Measurements from ENCODE around the gene ST6GALNAC5.

DNA sequence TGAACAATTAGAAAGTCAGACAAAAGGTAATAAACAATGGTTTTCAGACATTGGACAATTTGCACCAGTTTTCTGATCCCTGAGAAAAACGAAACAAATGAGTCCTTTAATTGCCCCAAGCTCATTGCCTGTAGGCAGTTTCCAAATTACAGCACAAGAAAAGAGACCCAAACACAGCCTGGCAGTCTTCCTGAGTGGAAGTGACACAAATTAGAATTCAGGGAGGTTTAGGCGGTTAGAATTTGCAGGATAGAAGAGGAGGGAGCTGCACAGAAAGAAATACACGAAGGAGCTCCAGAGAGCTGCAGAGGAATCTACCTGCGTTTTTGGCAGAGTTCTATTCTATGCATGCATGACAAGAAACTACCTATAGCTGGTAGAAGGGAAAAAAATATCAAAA is 236.2 kb downstream of the ST6GALNAC5 start:
- TF ChIP-seq CTCF (IDR thresholded peaks at IDR 0.05), result no peak
- TF ChIP-seq ZFX (IDR thresholded peaks at IDR 0.05; ENCODE audit: borderline replicate concordance), result no peak
